ENCODE measurements around the gene AASDHPPT. TPM values are rescaled to one million over a fixed set of nuclear protein-coding genes. Genes with fewer than 3 reads are reported as not detected.
A peak's percentile ranks its signal among the peaks of the same experiment; 100 is the strongest.

AASDHPPT gene
- total and polyA plus RNA-seq, 7 donors = 18.0 to 40.1 (median 25.0) TPM

DNA sequence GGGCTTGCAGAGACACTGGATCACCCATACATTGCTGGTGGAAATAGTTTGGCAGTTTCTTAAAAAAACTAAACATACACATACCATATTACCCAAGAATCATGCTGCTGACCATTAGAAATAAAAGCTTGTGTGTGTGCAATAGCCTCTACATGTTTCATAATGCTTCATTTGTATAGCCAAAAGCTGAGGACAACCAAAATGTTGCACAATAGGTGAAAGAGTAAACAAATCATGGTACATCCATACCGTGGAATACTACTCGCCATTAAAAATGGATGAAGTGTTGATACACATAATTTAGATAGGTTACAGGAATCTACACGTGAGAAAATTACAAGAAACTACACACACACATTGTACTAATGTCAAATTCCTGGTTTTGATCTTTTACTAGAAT is 6.9 kb upstream of the AASDHPPT start:
- H3K4me3 ChIP-seq = no peak overlapping the region
- intact Hi-C loops (cut with DNase I) = no loop called here
- no peaks in the 10 kb centered on the region for H3K36me3 ChIP-seq (ENCODE audit: insufficient read depth in 1 of 2, low read depth in 1 of 2)
- 86 to 89% (median 88%) methylated on average over 3 of the region's 3 CpGs for WGBS, 3 donors
- DNase-seq (no peak), ATAC-seq (peak in 1 of 4 donors; percentile 30)
- no peaks in the 10 kb centered on the region for H3K9me3 ChIP-seq
- peaks cover 3% of the 10 kb centered on the region for H3K4me1 ChIP-seq
- TF ChIP-seq CTCF (IDR thresholded peaks at IDR 0.05) = no peak
- no peaks in the 10 kb centered on the region for H3K27me3 ChIP-seq (ENCODE audit: insufficient read depth in 3 of 3, low read length in 2 of 3)
- no peak overlapping the region for H3K27ac ChIP-seq

DNA sequence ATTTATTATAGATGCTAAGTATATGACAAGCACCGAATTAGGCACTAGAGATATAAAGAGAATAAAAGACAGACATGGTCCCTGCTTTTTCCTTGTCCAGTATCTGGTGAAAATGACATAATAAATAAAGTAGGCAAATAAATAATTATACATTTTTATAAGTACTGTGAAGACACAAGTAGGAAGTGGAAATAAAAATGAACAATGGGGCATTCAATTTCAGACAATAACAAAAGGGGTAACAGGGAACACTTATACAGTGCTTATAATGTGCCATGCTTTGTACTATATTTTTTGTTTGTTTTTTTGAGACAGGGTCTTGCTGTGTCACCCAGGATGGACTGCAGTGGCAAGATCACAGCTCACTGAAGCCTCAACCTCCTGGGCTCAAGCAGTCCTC is 4.7 kb upstream of the AASDHPPT start:
- H3K9me3 ChIP-seq = no peaks in the 10 kb centered on the region
- H3K4me1 ChIP-seq = peaks cover 9% of the 10 kb centered on the region
- TF ChIP-seq CTCF (IDR thresholded peaks at IDR 0.05) = no peak
- WGBS, 3 donors = 91 to 96% (median 94%) methylated on average over 1 of the region's 1 CpG
- intact Hi-C loops (cut with DNase I) = no loop called here
- no peak for DNase-seq
- ATAC-seq = no peak
- H3K27ac ChIP-seq = no peak overlapping the region
- no peak overlapping the region for H3K4me3 ChIP-seq
- H3K36me3 ChIP-seq (ENCODE audit: insufficient read depth in 1 of 2, low read depth in 1 of 2) = no peaks in the 10 kb centered on the region
- no peaks in the 10 kb centered on the region for H3K27me3 ChIP-seq (ENCODE audit: insufficient read depth in 3 of 3, low read length in 2 of 3)

- intact Hi-C loops (cut with DNase I) = loop anchor here (2.0 kb wide), 1 partner anchor 54 kb away; the partner anchor contains the start of gene MSANTD4 (in 2 of the 2)
Measured at GRCh38 chr11:106076171-106076918, 1.1 kb upstream of the AASDHPPT start.

DNA sequence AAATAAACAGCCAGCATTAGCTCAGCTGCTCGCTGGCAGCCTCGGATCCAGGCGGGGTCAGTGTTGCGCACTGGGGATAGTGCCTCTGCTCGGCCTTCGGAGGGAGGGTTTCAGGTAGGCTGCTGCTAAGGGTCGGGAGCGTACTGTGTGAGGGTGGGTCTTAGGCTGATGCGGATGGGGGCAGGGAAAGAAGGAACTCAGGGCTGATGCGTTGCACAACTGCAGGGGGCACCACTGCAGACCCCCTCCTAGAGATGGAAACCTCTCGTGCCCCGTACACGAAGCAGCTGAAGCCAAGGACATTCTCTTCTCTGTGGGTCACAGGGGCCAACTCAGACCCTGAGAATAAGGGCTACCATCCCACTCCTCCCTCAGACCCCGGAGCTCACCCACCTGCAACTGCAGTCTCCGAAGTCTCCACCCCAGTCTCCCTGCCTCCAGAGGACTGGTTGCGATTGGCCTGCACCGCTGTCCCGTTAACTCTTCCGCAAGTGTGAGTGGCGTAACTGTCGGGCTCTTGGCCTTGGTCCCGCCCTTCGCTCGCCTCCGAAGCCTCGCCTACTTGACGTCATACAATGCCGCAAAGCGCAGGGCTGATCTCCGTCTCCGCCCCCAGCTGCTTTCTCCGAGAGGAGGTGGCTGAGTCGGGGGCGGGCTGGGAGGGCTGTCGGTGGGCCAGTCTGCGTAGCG is 398 bp upstream of the AASDHPPT start, which contains the start of gene KBTBD3:
TSS of gene KBTBD3 (minus strand) at position 429 of the 690 bp plus-strand sequence. CDS start 18,250 bp downstream, outside the sequence.
- WGBS, 3 donors = 0% methylated on average over 36 to 37 of the region's 37 CpGs
- Histone ChIP-seq H3K27ac (peak within 1 kb of the TSS; percentile 98), H3K4me3 (peak within 1 kb of the TSS; percentile 77), H3K27me3 (ENCODE audit: insufficient read depth in 3 of 3, low read length in 2 of 3) (no peaks in the 10 kb centered on the region), H3K4me1 (peaks cover 40% of the 10 kb centered on the region), H3K9me3 (no peaks in the 10 kb centered on the region), H3K36me3 (ENCODE audit: insufficient read depth in 1 of 2, low read depth in 1 of 2) (peaks cover 3 to 29% of the 10 kb centered on the region in 2 donors)
- DNase-seq (peak; percentile 98 to 99), ATAC-seq (peak; percentile 95 to 98 (median 97))
- TF ChIP-seq CTCF (IDR thresholded peaks at IDR 0.05) = peak; percentile 13
- intact Hi-C loops (cut with DNase I) = loop anchor here (2.0 kb wide), 1 partner anchor 54 kb away; the partner anchor contains the start of gene MSANTD4 (in 2 of the 2)

More at GRCh38 chr11:106076171-106076918, 1.1 kb upstream of the AASDHPPT start:
- peaks cover 3 to 24% of the 10 kb centered on the region in 2 donors for H3K36me3 ChIP-seq (ENCODE audit: insufficient read depth in 1 of 2, low read depth in 1 of 2)
- DNase-seq = no peak
- no peaks in the 10 kb centered on the region for H3K27me3 ChIP-seq (ENCODE audit: insufficient read depth in 3 of 3, low read length in 2 of 3)
- H3K9me3 ChIP-seq = no peaks in the 10 kb centered on the region
- WGBS, 3 donors = 11 to 13% (median 13%) methylated on average over 19 of the region's 19 CpGs
- H3K27ac ChIP-seq = peak overlapping the region; percentile 98
- TF ChIP-seq CTCF (IDR thresholded peaks at IDR 0.05) = no peak
- no peak for ATAC-seq
- peak overlapping the region; percentile 77 for H3K4me3 ChIP-seq
- H3K4me1 ChIP-seq = peaks cover 38% of the 10 kb centered on the region
